22Rv1 (cell line): Measurements from ENCODE around the gene MCM3AP.

Experiments used
- CTCF ChIP-seq: fragments of 450-650 bp; IDR thresholded peaks from 2 replicates; pipeline ENCODE4 v1.5.1; 2017; ENCODE audit warnings: mild to moderate bottlenecking
- ZFX ChIP-seq: fragments of 450-650 bp; IDR thresholded peaks from 2 replicates; pipeline ENCODE4 v1.6.1; 2017; ENCODE audit warnings: antibody characterized with exemption, borderline replicate concordance

- no peak for TF ChIP-seq CTCF
- no peak for TF ChIP-seq ZFX
Observed at GRCh38 chr21:46217511-46218196, 67.8 kb downstream of the MCM3AP start.
